ENCODE measurements around the gene IPO11.

DNA sequence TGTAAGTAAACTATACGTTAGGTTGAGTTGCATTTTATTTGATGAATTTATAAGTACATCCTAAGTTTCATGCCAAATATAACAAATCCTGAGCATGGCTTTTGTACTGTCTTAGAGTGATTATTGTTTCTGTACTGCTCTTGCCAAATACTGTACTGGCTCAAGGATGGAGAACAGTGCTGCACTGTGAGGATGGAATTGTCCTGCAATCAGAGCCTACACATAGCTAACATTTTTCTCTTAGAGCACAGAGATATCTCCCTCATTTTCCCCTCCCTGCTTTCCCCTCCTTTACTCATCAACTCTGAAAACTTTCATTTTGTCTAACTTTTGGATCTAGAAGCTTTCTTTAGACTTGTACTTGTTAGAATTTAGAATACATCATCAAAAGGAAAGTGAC is 194.3 kb downstream of the IPO11 start:
- TF ChIP-seq, protein P1, sequence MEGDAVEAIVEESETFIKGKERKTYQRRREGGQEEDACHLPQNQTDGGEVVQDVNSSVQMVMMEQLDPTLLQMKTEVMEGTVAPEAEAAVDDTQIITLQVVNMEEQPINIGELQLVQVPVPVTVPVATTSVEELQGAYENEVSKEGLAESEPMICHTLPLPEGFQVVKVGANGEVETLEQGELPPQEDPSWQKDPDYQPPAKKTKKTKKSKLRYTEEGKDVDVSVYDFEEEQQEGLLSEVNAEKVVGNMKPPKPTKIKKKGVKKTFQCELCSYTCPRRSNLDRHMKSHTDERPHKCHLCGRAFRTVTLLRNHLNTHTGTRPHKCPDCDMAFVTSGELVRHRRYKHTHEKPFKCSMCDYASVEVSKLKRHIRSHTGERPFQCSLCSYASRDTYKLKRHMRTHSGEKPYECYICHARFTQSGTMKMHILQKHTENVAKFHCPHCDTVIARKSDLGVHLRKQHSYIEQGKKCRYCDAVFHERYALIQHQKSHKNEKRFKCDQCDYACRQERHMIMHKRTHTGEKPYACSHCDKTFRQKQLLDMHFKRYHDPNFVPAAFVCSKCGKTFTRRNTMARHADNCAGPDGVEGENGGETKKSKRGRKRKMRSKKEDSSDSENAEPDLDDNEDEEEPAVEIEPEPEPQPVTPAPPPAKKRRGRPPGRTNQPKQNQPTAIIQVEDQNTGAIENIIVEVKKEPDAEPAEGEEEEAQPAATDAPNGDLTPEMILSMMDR (conservative IDR thresholded peaks at IDR 0.05 in 1 of 2, IDR thresholded peaks at IDR 0.05 in 1 of 2; ENCODE audit: extremely low read depth in 1 of 2, insufficient read depth in 1 of 2, low read depth in 1 of 2, low read length in 2 of 2) = no peak
- no peak for TF ChIP-seq EZH2 (IDR thresholded peaks at IDR 0.05; ENCODE audit: borderline replicate concordance, low read length)
